ENCODE measurements around the gene ATP1A1.

ATP1A1 gene

GRCh38 chr1:116372651-116373430, at the start of gene ATP1A1:
TSS of gene ATP1A1 (plus strand) at chr1:116373244. CDS start at chr1:116373512, 268 bp downstream.
- peak; percentile 92 to 99 for DNase-seq (ENCODE audit: low read depth in 2 of 2)

DNA sequence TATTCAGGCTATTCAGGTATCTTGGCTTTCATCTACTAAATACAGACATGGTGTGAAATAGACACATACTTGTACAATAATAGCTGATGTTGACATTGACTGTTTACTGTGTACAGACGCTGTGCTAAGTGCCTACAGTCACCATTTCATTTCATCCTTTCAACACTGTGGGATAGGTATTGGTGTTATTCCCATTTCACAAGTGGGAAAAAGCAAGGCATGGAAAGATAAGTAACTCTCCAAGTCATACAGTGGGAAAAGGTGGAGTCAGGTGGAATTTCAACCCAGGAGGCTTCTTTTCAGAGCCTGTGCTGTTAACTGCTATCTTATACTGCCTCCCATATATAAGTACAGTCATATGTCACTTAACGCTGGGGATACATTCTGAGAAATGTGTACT, 49.6 kb upstream of the ATP1A1 start:
- DNase-seq (ENCODE audit: low read depth in 2 of 2) = no peak

DNA sequence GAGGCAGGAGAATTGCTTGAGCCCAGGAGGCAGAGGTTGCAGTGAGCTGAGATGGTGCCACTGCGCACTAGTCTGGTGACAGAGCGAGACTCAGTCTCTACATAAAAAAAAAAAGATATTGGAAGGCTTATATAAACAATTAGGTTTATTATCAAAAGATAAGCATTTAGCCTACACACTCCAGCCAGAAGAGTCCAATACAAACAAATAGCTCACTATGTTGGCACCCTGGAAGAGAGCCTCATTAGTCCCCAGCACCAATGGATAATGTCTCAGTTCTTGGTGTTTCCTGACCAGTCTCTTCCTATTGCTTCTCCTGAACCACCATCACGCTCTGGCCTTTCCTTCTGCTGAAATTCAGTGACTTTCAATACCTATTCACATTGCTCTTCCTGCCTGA, 48.6 kb upstream of the ATP1A1 start:
- DNase-seq (ENCODE audit: low read depth in 2 of 2) = no peak

GRCh38 chr1:116325104-116325503, 47.9 kb upstream of the ATP1A1 start:
- DNase-seq (ENCODE audit: low read depth in 2 of 2) = no peak

- no peak for DNase-seq (ENCODE audit: low read depth in 2 of 2)
These were observed 47.1 kb upstream of the ATP1A1 start for GRCh38 chr1:116325922-116326321.

GRCh38 chr1:116326486-116326885, 46.6 kb upstream of the ATP1A1 start:
- no peak for DNase-seq (ENCODE audit: low read depth in 2 of 2)

DNA sequence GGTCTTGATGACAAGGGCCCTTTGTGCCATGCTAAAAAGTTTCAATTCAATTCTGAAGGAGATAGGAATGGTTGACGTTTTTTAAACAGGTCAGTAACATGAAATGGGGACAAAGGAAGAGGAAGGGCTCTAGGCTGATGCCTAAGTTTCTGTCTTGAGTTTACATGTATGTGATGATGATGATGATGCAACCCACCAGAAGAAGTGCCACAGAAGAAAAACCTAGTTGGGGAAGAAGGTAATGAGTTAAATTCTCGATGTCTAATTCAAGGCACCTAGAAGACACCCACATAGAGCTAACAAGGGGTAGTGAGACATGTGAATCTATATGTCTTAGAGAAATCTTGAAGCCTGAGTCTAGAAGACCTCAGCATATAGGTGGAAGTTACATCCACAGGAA, 44.4 kb upstream of the ATP1A1 start:
- DNase-seq (ENCODE audit: low read depth in 2 of 2) = no peak

- no peak for DNase-seq (ENCODE audit: low read depth in 2 of 2)
These were observed 43.3 kb upstream of the ATP1A1 start for GRCh38 chr1:116329524-116330341.

- DNase-seq (ENCODE audit: low read depth in 2 of 2) = no peak
These were observed 42.7 kb upstream of the ATP1A1 start for GRCh38 chr1:116330342-116330652.

- DNase-seq (ENCODE audit: low read depth in 2 of 2) = no peak
These were observed 42.2 kb upstream of the ATP1A1 start for GRCh38 chr1:116330846-116331245.

DNA sequence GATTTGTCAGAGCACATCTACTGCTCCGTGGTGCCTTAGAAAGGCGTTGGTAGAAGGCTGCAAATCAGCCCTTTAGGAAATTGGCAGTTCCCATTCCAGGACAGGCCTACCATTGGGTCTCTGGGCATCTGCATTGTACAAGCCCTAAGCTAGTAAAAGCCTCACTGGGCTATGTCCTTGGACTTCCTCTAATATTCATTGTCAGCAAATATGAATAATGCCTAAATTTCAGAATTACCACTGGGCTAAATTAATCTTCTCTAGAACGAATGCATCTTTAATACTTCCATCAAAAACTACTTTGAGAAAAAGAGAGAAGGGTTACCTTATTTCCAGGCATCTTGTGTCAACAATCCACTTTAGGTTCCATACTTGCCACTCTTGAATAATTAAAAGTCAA, 41.5 kb upstream of the ATP1A1 start:
- DNase-seq (ENCODE audit: low read depth in 2 of 2) = no peak

DNA sequence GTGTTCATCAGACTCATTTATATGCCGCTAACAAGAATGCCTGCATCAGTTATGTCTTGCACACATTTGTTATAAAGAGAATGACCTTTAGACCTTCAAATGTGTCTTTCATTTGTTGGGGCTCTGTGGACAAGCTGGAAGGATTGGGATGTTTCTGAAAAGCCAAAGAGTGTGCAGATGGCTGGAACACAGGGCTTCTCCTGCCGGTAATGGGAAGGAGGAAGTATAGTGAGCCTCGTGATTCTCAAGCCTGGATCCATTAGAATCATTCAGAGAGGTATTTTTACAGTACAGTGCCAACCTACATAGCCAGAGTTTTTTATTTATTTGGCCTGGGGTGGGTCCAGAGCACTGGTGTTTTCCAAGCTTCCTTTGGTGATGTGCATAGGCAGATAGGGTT, 40.6 kb upstream of the ATP1A1 start:
- DNase-seq (ENCODE audit: low read depth in 2 of 2) = no peak

DNA sequence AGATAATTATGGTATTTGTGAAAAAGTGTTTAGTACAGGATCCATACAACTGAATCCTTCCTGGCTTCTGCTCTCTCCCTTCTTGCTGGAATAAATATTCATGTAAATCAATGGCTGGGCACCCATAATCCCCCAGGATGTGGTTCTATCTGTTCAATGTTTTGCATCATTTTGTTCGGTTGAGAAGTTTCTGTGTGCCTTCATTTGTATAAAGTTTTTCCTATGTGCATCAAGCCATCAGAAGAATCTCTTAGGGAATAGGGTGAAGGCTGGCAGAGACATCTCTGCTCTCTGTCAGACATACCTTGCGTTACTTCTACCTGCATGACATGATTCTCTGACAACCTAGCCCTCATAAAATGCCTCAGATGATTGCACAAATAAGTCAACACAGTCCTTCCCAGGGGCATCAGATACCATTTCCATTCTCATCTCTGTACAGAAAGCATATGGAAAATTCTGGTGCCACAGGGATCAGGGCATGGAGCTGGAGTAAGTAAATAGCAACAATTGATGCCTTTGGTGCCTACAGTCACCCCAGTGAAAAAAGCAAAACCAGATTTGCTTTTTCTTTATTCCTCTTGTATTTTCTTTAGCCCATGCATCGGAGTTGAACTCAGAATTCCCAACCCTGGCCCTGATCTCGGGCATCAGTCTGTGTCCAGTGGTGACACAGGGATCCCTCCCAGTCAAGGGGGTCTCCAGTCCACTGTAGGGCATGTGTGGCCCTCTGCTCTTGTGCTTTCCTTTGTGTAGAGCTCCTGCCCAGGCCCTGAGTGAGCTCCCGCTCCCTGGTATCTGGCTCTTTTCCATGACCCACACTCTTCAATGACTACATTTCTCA, 39.7 kb upstream of the ATP1A1 start:
- DNase-seq (ENCODE audit: low read depth in 2 of 2) = no peak

GRCh38 chr1:116334015-116334547, 39.0 kb upstream of the ATP1A1 start:
- no peak for DNase-seq (ENCODE audit: low read depth in 2 of 2)

- no peak for DNase-seq (ENCODE audit: low read depth in 2 of 2)
These were observed 38.0 kb upstream of the ATP1A1 start for GRCh38 chr1:116334868-116335635.

DNA sequence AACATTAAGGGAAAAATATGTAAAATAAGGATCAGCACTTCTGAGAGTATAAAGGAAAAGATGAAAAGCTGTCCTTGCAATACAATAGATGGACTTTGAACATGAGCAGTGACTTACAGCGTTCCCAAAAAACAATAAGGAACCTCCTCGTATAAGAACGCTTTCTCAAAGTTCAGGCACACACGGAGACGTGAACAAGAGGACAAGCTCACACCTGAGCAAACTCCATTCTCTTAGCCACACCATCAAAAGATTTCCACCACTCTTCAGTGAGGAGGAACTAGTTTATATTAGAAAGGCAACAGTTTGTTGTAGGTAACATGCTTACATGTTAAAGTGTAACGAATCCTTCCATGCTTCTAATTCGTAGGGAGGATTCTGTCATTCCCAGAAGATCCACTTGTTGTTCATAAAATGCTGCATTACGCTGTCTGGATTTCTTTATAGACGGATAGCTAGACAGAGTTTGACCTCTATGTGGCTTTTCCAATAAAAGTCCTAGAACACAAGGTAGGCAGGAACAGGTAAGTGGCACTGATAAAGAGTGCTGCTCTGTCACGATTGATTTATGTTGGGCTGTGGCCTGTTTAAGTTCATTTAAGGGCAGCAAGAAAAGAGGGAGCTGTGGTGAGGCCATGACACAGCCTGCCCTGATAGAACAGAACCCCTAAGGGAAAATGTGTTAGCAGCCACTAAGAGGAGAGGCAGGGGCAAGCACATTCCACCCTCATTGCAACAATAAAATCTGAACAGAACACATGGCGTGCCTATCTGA, 37.0 kb upstream of the ATP1A1 start:
- DNase-seq (ENCODE audit: low read depth in 2 of 2) = no peak

DNA sequence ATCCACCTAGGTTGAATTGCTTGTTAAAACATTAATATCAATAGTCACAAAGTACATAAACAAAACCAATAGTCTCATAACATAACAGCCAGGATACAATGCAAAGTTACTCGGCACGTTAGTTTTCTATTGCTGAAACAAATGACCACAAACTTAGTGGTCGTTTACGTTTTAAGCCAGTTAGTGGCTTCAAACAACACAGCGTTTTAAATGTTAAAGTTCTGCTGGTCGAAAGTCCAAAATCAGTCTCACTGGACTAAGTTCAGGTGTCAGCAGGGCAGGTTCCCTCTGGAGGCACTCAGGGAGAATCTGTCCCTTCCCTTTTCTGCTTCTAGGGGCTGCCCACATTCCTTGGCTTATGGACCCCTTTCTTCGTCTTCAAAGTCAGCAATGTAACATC, 35.6 kb upstream of the ATP1A1 start:
- no peak for DNase-seq (ENCODE audit: low read depth in 2 of 2)

GRCh38 chr1:116338400-116338799, 34.6 kb upstream of the ATP1A1 start:
- DNase-seq (ENCODE audit: low read depth in 2 of 2) = no peak

DNA sequence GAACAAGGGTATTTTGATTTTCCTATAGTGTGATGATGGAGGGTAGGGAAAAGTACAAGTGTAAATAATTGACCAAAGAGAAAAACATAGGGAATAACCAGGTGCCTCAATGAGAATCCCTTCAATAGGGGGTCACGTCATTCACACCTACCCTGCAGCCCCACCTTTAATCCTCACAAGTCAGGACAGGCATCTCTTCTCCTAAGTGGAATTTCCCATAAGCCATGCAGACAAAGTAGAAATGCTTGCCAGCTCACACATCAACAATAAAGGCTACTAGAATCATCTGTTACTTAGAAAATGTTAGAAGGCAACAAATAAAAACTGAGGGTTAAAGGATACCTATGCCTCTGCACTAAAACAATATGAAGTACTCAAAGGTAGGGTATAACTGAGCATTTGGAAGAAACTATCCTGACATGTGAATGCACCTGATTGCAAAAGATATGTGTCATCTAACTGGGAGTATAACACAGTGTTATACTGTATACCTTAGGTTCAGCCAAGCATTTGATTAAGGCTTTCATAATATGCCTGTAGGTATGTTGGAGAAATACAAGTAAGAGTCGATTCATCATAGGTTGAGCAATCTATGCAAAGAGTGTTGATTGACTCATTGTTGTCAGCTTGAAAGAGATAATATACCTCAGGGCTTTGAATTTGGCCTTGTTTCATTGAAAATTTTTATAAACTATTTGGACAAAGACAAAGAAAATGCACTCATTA, 32.4 kb upstream of the ATP1A1 start:
- no peak for DNase-seq (ENCODE audit: low read depth in 2 of 2)

- no peak for DNase-seq (ENCODE audit: low read depth in 2 of 2)
These were observed 30.0 kb upstream of the ATP1A1 start for GRCh38 chr1:116343019-116343418.
